HG03280 (cell line): ENCODE results near the gene GPR15LG.
A peak's percentile ranks its signal among the peaks of the same experiment; 100 is the strongest.

Experiments
- ATAC-seq: cut with Tn5 transposase; IDR thresholded peaks from one replicate; pipeline ENCODE4 v1.9.1; 2021; ENCODE audit warnings: mild to moderate bottlenecking, moderate library complexity; ENCODE audit not compliant: unreplicated experiment

GPR15LG gene

GRCh38 chr10:84191106-84191505 lies 17.5 kb downstream of the GPR15LG start:
- no peak for ATAC-seq

DNA sequence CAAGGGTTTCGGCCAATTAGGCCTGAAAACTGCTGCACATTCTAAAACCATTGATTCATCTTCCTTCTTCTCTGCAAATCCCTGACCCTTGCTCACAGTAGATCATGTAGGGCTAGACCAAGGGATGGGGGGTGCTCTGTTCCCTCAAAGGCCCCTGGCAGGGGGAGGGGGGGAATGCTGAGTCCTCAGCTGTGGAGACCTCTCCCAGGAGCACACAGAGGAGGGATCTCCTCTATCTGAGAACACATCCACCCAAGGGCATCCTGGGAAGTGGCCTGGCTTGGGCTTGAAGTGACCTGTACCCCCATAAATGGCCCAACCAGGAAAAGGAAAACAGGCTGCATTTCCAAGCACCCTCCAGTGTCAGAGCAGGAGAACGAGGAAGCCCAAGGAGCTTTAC lies 19.7 kb downstream of the GPR15LG start:
- ATAC-seq, result no peak

- ATAC-seq, result no peak
Observed at GRCh38 chr10:84193846-84194423, 20.3 kb downstream of the GPR15LG start.

- ATAC-seq, result peak; percentile 71
Observed at GRCh38 chr10:84194424-84195043, 20.9 kb downstream of the GPR15LG start, which contains the start of gene CDHR1. Gene CDHR1 (plus strand): TSS chr10:84194537. CDS start chr10:84194761, 224 bp downstream.

DNA sequence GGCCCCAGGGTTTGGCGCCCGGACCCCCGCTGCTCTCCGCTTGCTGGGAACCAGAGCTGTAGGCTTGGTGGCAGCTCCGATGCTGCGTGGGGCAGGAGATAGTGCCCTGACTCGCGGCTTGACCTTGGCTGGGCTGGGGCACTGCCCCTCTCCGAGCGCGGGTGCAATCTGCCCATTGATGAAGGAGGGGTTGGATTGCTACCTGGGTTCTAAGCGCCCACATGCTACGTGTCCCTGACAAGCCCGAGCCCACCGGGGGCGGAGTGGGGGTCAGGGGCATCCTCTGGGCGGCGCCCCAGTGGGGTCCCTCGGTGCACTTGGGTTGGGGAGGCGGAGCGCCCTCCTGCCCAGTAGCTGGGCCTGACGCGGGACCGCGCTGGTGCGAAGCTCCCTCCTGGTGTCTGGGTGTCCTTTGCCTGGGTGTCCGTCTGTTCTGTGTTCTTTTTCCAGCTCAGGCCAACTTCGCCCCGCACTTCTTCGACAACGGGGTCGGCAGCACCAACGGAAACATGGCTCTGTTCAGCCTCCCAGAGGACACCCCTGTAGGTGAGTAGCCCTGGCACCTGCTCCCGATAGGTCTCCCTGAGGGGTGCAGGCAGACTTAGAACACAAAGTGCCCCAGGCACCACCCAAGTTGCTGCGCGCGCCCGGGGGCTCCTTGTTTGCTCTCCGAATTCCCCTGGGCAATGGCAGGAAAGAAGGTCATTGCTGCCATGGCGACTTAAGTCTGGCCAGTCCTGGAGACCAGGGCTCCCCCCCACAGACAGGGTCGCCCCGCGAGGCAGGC lies 21.6 kb downstream of the GPR15LG start:
- no peak for ATAC-seq

GRCh38 chr10:84196083-84196482 lies 22.5 kb downstream of the GPR15LG start:
- no peak for ATAC-seq

DNA sequence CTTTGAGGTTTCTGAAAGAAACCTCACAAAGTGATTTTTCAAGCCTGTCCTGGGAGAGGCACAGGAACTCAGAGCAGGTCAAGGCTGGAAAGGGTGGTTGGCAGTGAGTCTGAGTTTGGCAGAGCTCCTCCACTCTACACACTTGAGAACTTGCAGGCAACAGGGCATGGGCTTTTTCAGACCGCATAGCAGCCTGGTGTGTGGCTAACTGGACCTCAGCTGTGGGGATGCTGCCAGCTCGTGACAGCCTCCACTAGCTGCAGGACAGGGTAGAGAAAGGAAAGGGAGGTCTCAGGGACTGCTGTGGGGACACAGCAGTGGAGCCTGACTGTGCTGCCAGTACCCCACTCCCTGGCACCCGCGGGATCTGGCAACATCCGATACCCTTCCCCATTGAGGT lies 23.3 kb downstream of the GPR15LG start:
- no peak for ATAC-seq

DNA sequence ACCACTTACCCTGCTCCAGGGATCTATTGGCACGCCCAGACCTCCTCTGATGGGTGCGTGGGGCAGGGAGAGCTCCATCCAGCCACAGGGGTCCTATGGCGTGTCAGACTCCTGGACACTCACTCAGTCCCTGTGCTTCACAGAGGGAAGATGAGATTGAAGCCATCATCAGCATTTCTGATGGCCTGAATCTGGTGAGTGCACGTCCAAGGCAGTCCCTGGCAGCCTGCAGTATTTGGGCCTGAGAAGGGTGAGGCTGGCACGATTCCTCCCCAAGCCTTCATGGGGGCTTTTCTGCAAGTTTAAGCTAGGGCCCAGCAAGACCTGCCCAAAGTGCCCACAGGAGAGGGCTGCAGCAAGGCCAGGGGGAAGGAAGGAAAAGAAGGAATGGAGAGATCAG lies 24.0 kb downstream of the GPR15LG start:
- no peak for ATAC-seq

DNA sequence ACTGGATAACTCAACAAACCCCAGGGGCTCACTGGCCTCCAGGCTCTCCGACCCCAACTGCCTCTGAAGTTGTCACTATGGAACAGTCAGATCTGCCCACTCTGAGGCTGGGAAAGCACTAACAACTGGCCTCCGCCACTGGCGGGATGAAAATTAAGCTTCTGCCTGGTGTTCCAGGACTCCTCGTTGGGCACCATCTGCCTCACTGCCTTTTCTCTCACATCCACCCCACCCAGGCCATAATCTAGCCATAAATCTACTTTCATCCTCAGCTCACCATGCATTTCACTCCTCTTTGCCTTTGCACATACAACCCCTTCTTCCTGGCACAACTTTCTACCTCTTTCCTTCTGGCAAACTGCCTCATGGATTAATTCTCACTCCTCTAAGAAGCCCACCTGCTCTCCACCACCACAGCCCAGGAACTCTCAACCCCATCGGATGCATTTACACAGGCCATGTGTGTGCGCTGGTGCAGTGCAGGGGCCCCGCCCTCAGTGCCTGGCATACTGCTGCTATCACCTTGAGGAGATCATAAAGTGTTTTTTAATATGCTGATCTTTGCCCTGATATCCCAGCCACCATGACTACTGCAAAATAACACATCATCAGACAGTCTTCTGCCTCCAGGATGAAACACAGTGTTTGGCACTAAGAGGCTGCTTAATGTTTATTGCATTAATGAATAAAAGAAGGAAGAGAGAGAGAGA lies 24.8 kb downstream of the GPR15LG start:
- no peak for ATAC-seq

GRCh38 chr10:84200537-84201243 lies 27.1 kb downstream of the GPR15LG start:
- no peak for ATAC-seq

DNA sequence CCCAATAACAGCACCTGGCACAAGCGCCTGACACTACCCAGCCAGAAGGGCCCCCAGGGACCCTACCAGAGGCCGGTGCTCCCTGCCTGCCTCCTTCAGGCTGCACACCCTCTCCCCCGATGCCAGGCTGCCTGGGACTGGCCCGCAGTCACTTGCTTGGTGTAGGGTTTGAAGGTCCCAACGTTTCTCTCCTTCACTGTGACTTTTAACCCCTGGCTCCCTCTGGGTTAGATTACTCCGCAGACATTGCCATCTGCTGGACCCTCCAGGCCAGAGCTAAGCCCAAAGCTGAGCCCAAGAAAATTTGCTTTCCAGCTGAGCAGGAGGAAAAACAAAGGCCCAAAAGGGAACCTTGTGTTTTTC lies 27.6 kb downstream of the GPR15LG start:
- no peak for ATAC-seq

GRCh38 chr10:84201682-84202081 lies 28.1 kb downstream of the GPR15LG start:
- no peak for ATAC-seq

GRCh38 chr10:84202349-84202748 lies 28.7 kb downstream of the GPR15LG start:
- no peak for ATAC-seq

- ATAC-seq, result peak; percentile 44
Observed at GRCh38 chr10:84204122-84204521, 30.5 kb downstream of the GPR15LG start.

GRCh38 chr10:84204610-84205009 lies 31.0 kb downstream of the GPR15LG start:
- ATAC-seq, result no peak

GRCh38 chr10:84205049-84205852 lies 31.6 kb downstream of the GPR15LG start:
- peak; percentile 73 for ATAC-seq

GRCh38 chr10:84205853-84206525 lies 32.4 kb downstream of the GPR15LG start:
- no peak for ATAC-seq

GRCh38 chr10:84208023-84208422 lies 34.4 kb downstream of the GPR15LG start:
- no peak for ATAC-seq

GRCh38 chr10:84211566-84211965 lies 38.0 kb downstream of the GPR15LG start:
- no peak for ATAC-seq

- ATAC-seq, result no peak
Observed at GRCh38 chr10:84212014-84212413, 38.4 kb downstream of the GPR15LG start.
